OCI-LY3 (cell line): ENCODE results near the gene NIN.

Experiments used
- EZH2phosphoT487 ChIP-seq: fragments of 200-600 bp; shearing (Covaris generic); IDR thresholded peaks from 2 replicates; pipeline ENCODE4 v1.6.1; 2018; ENCODE audit warnings: antibody characterized with exemption, mixed run types, low read depth
- TF ChIP-seq, protein P1 (sequence below): fragments of 200-600, 300-600 bp; sonication (generic); IDR thresholded peaks from 2 replicates; pipeline ENCODE4 v1.5.1; 2014; ENCODE audit warnings: antibody characterized with exemption, low read length, low read depth

DNA sequence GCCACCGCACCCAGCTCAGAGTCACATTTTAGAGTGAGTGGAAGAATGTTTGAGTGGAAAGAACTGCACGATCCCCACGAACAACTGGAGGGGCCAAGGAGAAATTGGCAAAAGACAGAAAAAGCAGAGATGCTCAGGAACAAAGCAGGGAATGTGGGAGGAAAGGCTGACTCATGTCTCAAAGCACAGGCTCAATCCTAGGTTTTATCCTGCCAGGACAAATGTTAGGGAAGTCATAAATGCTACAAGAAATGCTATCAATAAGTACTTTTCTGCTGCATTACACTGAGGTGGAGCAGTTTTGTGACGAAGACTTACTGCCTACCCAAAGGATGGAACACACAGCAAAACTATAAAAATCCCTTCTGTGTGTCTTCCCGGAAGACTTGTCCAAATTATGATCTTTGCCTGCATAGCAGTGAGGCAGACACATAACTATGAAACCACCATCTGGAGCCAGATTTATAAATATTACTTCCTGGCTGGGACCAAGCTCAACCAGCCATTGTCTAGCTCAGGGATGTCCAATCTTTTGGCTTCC lies 26.7 kb downstream of the NIN start:
- TF ChIP-seq, protein P1, sequence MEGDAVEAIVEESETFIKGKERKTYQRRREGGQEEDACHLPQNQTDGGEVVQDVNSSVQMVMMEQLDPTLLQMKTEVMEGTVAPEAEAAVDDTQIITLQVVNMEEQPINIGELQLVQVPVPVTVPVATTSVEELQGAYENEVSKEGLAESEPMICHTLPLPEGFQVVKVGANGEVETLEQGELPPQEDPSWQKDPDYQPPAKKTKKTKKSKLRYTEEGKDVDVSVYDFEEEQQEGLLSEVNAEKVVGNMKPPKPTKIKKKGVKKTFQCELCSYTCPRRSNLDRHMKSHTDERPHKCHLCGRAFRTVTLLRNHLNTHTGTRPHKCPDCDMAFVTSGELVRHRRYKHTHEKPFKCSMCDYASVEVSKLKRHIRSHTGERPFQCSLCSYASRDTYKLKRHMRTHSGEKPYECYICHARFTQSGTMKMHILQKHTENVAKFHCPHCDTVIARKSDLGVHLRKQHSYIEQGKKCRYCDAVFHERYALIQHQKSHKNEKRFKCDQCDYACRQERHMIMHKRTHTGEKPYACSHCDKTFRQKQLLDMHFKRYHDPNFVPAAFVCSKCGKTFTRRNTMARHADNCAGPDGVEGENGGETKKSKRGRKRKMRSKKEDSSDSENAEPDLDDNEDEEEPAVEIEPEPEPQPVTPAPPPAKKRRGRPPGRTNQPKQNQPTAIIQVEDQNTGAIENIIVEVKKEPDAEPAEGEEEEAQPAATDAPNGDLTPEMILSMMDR = no peak
- TF ChIP-seq EZH2phosphoT487 = no peak
